Fibroblast of pulmonary artery (primary cell): Measurements from ENCODE around the gene DENND1A.
A peak's percentile ranks its signal among the peaks of the same experiment; 100 is the strongest.

Experiments used
- DNase-seq: peaks from one replicate; pipeline ENCODE4 v3.0.0-alpha.2; 2010; ENCODE audit warnings: low read depth
- H3K4me3 ChIP-seq: replicated peaks from 2 replicates; pipeline ENCODE4 v1.5.1; 2011; ENCODE audit warnings: low read depth, mild to moderate bottlenecking, control low read depth, low read length, moderate library complexity
- CTCF ChIP-seq: IDR thresholded peaks from 2 replicates; pipeline ENCODE4 v1.5.1; 2011; ENCODE audit warnings: mild to moderate bottlenecking, control low read depth, low read length, inconsistent platforms; ENCODE audit errors: missing control alignments

Gene DENND1A

GRCh38 chr9:123745933-123746332 is 184.0 kb downstream of the DENND1A start:
- DNase-seq: no peak

GRCh38 chr9:123745451-123745850 is 184.5 kb downstream of the DENND1A start:
- TF ChIP-seq CTCF: no peak
- no peak for DNase-seq
- no peak overlapping the region for H3K4me3 ChIP-seq

More at GRCh38 chr9:123745933-123746332, 184.0 kb downstream of the DENND1A start:
- TF ChIP-seq CTCF: no peak
- no peak overlapping the region for H3K4me3 ChIP-seq

GRCh38 chr9:123743737-123744136 is 186.2 kb downstream of the DENND1A start:
- H3K4me3 ChIP-seq: no peak overlapping the region
- TF ChIP-seq CTCF: no peak
- DNase-seq: no peak

- DNase-seq: peak; percentile 73
- no peak overlapping the region for H3K4me3 ChIP-seq
- TF ChIP-seq CTCF: no peak
These were observed 187.7 kb downstream of the DENND1A start for GRCh38 chr9:123742009-123742767.

- DNase-seq: no peak
- H3K4me3 ChIP-seq: no peak overlapping the region
- TF ChIP-seq CTCF: no peak
These were observed 188.7 kb downstream of the DENND1A start for GRCh38 chr9:123741214-123741613.

- no peak for TF ChIP-seq CTCF
- DNase-seq: no peak
- no peak overlapping the region for H3K4me3 ChIP-seq
These were observed 190.0 kb downstream of the DENND1A start for GRCh38 chr9:123739902-123740301.

GRCh38 chr9:123739387-123739786 is 190.5 kb downstream of the DENND1A start:
- no peak overlapping the region for H3K4me3 ChIP-seq
- no peak for TF ChIP-seq CTCF
- no peak for DNase-seq
